NB4 (cell line): ENCODE results near the gene PRKCE.

Experiments used
- DNase-seq: peaks from one replicate; pipeline ENCODE4 v3.0.0; 2010; ENCODE audit warnings: low read depth
- H3K4me3 ChIP-seq: one replicate; pipeline ENCODE4 v1.5.1; 2011; ENCODE audit warnings: mild to moderate bottlenecking, low read depth, low read length, moderate library complexity
- MYC ChIP-seq: IDR thresholded peaks from 2 replicates; pipeline ENCODE4 v1.6.1; 2011; ENCODE audit warnings: low read depth, low read length
- POLR2A ChIP-seq: IDR thresholded peaks from 2 replicates; pipeline ENCODE4 v1.6.1; 2011; ENCODE audit warnings: mild to moderate bottlenecking; ENCODE audit not compliant: insufficient read length; ENCODE audit errors: extremely low read depth
- TF ChIP-seq, protein P1 (sequence below): IDR thresholded peaks from 2 replicates; pipeline ENCODE4 v1.6.1; 2011; ENCODE audit warnings: low read depth, low read length
- TF ChIP-seq, protein P2 (sequence below): IDR thresholded peaks from one replicate; pipeline ENCODE4 v1.5.1; 2012; ENCODE audit warnings: low read depth, low read length

PRKCE gene

DNA sequence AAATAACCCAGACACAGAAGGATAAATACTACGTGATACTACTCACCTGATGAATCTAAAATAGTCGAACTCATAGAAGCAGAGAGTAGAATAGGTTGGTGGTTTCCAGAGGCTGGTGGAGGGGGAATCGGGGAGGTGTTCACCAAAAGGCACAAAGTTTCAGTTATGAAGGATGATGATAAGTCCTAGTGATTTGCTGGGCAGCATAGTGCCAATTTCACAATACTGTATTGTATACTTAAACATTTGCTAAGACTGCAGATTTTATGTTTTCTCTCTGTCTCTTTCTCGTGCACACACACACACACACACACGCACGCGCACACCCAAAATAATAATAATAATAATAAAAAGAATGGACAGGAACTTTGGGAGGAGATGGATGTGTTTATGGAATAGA lies 425.4 kb downstream of the PRKCE start:
- TF ChIP-seq POLR2A = no peak
- TF ChIP-seq, protein P1, sequence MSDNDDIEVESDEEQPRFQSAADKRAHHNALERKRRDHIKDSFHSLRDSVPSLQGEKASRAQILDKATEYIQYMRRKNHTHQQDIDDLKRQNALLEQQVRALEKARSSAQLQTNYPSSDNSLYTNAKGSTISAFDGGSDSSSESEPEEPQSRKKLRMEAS = no peak
- no peak for TF ChIP-seq MYC
- TF ChIP-seq, protein P2, sequence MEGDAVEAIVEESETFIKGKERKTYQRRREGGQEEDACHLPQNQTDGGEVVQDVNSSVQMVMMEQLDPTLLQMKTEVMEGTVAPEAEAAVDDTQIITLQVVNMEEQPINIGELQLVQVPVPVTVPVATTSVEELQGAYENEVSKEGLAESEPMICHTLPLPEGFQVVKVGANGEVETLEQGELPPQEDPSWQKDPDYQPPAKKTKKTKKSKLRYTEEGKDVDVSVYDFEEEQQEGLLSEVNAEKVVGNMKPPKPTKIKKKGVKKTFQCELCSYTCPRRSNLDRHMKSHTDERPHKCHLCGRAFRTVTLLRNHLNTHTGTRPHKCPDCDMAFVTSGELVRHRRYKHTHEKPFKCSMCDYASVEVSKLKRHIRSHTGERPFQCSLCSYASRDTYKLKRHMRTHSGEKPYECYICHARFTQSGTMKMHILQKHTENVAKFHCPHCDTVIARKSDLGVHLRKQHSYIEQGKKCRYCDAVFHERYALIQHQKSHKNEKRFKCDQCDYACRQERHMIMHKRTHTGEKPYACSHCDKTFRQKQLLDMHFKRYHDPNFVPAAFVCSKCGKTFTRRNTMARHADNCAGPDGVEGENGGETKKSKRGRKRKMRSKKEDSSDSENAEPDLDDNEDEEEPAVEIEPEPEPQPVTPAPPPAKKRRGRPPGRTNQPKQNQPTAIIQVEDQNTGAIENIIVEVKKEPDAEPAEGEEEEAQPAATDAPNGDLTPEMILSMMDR = no peak
- DNase-seq = no peak
- no peak overlapping the region for H3K4me3 ChIP-seq

DNA sequence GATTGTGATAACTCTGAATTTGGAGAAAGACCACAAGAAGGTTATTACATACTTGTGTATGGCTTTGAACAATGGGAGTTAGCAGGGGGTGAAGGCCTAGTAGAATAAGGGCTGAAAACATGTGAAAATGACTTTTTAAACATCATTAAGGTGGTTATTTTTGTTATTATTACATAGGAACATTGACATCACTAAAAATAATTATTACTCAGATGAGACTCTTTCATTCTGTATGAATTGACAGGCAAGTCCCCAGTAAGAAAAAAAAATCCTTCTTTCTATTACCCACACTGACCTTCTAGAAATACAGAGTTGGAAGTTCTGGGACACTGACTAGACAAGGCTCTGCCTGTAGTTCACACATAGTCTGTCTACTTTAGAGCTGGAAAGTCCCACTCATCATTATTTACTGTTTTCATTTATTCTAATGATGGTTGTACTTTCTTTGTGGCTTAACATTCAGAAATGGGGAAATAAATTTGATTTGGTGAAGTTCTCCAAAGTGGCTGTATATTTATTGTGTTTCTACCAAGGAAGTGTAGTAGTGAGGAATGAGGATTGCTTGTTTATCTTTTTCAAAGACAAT lies 426.1 kb downstream of the PRKCE start:
- no peak for DNase-seq
- H3K4me3 ChIP-seq = no peak overlapping the region
- TF ChIP-seq POLR2A = no peak

DNA sequence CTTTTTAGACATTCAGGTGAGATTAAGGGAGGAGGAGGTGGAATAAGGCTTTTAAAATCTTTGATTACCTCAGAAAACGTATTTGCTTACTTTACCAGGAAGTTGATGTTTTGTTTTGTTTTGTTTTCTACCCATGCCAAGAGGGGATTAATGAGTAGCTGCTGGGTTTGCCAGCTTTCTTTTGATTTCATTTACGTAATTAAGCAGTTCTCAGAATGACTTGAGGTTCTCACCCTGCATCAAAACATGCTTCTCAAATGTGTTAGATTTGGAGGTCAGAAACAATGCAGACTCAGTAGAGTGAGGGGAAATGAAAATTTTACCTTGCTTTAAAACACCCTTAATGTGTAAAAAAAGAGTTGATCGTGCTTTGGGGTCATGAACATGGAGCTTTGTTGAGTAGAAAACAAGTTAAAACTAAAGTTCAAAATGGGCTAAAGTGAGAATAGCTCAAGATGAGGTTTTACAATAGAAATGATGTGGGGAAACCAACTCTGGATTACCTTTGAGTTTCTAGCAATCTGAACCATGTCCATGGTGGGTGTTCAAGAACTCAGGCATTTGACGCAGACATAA lies 428.6 kb downstream of the PRKCE start:
- H3K4me3 ChIP-seq = no peak overlapping the region
- no peak for DNase-seq
- no peak for TF ChIP-seq MYC
- no peak for TF ChIP-seq POLR2A
- TF ChIP-seq, protein P2 = no peak
- TF ChIP-seq, protein P1 = no peak

DNA sequence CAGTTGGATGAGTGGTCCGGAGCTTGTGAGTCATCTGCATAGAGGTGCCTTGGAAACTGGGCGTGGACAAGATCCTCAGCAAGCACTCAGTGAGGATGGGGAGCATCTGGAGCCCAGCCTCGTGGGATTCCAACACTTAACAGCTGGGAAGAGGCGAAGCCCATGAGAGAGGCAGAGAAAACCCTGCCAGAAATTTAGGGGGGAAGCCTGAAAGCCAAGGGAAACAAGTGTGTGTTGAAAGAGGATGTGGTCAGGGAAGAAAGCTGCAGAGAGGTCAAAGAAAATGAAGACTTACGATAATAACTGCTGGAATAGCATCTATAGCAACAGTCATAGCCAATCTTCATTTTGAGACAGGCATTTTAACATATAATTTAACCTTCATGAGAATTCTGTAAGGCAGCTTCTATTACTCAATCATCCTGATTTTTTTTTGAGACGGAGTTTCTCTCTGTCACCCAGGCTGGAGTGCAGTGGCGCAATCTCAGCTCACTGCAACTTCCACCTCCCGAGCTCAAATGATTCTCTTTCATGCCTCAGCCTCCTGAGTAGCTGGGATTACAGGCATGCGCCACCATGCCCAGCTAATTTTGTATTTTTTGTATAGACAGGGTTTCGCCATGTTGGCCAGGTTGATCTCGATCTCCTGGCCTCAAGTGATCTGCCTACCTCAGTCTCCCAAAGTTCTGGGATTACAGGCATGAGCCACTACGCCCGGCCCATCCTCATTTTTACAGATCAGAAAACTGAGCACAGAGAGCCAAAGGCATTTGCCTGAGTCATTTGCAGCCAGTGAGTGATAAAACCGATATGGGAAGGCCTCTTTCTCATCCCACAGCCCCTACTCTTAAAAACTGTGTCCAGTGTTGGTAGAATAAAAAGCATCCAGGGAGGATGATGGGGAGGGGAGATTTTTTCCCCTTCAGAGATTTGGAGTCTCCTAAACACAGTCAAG lies 431.3 kb downstream of the PRKCE start:
- DNase-seq = peak; percentile 80
- no peak for TF ChIP-seq MYC
- TF ChIP-seq, protein P1 = no peak
- no peak overlapping the region for H3K4me3 ChIP-seq

DNA sequence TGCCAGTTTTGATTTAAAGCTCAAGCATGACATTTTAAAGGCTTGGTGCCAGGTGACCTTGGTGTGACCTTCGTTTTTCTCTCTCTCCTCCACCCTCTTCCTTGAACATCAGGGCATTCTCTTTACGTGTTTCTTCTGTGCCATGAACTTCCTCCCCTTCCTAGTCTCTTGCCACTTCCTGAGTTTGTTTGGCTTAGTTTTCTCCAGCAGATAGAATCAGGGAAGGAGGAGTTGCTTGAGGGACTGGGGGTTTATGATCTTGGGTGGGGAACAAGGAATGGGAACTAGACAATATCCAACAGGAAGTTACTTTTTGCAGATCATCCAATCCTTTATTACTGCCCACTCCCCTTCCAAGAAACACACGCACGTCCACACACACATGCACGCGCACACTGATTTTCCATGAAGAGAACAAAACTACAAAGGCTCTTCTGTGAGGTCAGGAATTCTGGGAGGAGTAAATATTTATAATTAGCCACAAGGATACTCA lies 435.1 kb downstream of the PRKCE start:
- TF ChIP-seq POLR2A = no peak
- no peak for TF ChIP-seq MYC
- TF ChIP-seq, protein P2 = no peak
- TF ChIP-seq, protein P1 = no peak
- no peak overlapping the region for H3K4me3 ChIP-seq
- no peak for DNase-seq

DNA sequence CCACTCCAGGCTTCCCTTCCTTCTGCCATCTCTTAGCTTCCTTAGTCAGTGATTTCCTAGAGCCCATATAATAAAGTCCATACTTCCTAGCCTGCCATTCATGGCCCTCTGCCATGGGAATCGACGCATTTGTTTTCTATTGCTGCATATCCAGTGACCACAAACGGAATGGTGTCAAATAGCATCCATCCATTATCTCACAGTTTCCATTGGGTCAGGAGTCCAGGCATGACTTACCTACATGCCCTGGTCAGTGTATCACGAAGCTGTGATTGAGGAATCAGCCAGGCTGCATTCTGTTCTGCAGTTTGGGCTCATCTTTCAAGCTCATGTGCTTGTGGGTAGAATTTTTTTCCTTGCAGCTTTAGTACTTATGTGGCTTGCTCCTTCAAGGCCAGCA lies 436.0 kb downstream of the PRKCE start:
- DNase-seq = no peak
- H3K4me3 ChIP-seq = no peak overlapping the region
- TF ChIP-seq POLR2A = no peak
- no peak for TF ChIP-seq MYC
- TF ChIP-seq, protein P2 = no peak
- TF ChIP-seq, protein P1 = no peak
